Measurements from ENCODE around the gene SH3BGRL.
"Not testable (repeated sequence)": the region's sequence is repeated elsewhere in the genome, so short reads cannot be mapped to it uniquely, and the experiment has no call there.

The SH3BGRL gene

DNA sequence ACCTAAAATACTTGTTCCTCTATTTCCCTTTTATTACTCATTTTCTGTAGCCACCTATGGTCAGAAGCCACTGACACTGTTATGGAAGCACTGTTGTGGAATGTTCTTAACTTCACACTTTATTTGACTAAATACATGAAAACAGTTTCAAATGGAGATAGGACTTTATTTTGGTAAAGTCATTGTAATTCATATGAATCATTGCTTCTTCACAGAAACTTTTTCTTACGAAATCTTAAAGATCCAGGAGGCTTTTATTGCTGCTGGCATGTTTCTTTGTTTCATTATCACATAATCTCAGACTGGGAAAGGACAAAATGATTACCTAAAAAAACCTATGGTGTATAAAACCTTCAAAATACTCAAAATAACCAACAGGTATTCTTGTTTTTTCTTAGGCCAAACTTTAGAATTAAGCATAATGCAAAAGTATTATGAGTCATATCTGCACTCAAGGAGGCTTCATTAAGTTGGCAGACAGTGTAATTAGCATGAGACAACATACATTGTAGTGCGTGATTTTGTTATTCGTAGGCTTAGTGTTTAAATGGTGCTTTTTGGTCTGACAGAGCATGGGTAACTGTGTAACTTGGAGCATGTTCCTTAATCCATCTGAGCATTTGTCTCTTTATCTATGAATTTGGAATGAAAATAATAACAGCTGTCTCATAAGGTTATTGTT, 58.0 kb downstream of the SH3BGRL start:
- DNase-seq (ENCODE audit: low read depth) = no peak

DNA sequence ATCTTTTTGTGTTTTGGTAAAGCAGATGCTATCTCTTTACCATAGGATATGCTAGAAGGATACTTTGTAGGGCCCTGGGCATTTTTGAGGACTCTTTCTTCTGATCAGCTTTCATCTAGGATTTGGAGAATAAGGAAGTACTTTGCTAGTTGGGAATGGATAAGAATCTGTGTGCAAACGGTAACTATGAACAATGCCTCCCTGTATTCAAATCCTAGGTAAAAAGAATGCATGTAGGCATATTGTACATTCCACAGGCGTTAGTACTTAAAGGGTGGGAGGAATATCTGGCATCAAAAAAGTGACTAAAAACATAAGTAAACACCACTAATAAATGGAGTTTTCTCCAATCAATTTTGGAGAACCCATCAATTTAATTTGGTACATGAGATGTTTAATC, 59.7 kb downstream of the SH3BGRL start:
- no peak for DNase-seq (ENCODE audit: low read depth)

DNA sequence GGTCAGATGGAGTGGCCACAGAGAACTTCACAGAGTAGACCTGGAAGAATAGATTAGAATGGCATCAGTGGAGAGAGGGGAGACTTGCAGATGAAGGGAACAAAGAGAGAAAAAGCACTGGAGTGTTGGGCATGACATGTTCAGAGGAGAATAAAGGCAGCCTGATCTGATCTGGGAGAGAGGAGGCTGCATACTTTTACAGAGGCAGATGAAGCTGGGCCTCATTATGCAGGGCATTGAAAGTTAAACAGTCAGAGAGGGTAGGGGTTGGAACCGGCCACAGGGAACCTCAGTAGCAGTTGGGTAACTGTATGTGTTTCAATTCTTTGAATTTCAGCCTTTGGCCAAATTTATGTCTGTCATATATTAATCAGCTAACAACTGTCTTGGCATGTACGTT, 61.2 kb downstream of the SH3BGRL start:
- DNase-seq (ENCODE audit: low read depth) = no peak

GRCh38 chrX:81278616-81279015, 76.7 kb downstream of the SH3BGRL start:
- no peak for DNase-seq (ENCODE audit: low read depth)

- no peak for DNase-seq (ENCODE audit: low read depth)
These were observed 78.2 kb downstream of the SH3BGRL start for GRCh38 chrX:81280148-81280547.

GRCh38 chrX:81286075-81286474, 84.2 kb downstream of the SH3BGRL start:
- DNase-seq (ENCODE audit: low read depth) = no peak

DNA sequence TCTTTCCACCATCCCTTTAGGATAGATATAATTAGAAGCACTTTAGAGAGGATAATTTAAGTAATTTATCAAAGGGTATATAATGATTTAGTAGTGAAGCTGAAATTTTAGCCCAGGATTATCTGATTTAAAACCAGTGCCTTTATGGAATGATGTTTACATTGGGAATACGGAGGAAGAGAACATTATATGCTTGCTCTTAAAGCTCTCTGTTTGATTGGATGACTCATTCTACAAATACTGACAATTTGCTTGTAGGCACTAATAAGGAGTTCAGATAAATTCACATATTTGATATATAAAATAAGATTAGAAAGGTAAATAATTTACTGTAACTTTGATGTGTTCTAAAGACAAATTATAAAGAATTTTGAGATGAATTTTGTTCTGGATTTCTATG, 84.7 kb downstream of the SH3BGRL start:
- no peak for DNase-seq (ENCODE audit: low read depth)

- DNase-seq (ENCODE audit: low read depth) = no peak
These were observed 90.1 kb downstream of the SH3BGRL start for GRCh38 chrX:81291996-81292395.

GRCh38 chrX:81294101-81294500, 92.2 kb downstream of the SH3BGRL start:
- no peak for DNase-seq (ENCODE audit: low read depth)

- no peak for DNase-seq (ENCODE audit: low read depth)
These were observed 100.0 kb downstream of the SH3BGRL start for GRCh38 chrX:81301877-81302276.

GRCh38 chrX:81304563-81304962, 102.7 kb downstream of the SH3BGRL start:
- no peak for DNase-seq (ENCODE audit: low read depth)

DNA sequence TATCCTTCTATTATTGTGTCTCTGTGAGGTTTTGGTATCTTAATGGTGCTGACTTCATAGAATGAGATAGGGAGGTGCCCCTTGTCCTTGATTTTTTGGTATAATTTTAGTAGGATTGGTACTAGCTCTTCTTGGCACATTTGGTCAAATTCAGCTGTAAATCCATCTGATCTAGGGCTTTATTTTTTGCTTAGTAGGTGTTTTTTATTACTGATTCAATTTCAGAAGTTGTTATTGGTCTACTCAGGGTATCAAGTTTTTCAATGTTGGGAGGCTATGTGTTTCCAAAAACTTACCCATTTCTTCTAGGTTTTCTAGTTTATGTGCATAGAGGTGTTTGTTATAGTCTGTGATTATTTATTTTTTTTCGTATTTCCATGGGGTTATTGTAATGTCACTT, 103.3 kb downstream of the SH3BGRL start:
- no peak for DNase-seq (ENCODE audit: low read depth)

DNA sequence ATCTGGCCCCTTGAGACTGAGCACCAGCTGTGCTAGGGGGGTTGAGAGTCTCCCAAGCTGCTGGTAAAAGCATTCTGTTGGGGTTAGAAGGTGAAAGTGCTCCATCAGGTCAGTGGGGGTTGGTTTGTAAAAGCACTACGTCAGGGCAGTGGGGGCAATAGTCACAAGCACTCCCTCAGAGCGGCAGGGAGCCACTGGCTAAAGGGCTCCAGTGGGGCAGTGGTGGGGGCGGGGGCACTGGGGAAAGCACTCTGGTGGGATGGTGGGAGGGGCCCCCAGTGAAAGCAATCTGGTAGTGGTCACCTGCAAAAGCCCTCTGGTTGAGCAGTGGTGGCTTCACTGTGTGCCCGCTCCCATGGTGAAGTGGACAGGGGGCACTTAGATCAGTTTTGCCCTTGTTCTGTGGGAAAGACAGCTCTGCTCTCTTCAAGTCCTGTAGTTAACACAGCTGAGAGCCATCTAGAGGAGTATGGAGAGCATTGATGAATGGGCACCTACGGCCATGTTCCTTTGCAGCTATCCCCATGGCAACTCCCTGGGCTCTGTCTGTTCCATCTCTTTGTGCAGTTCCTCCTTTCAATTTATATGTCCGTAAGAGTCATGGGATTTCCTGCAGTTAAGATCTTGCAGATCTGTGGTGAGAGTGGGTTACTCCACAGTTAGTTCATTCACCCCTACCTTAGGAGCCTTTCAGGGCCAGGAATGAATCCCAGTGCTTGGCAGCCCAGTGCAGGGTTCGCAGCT, 106.4 kb downstream of the SH3BGRL start:
- no peak for DNase-seq (ENCODE audit: low read depth)

- no peak for DNase-seq (ENCODE audit: low read depth)
These were observed 114.3 kb downstream of the SH3BGRL start for GRCh38 chrX:81316163-81316562.

- not testable (repeated sequence) for DNase-seq (ENCODE audit: low read depth)
These were observed 129.8 kb downstream of the SH3BGRL start for GRCh38 chrX:81331653-81332052.

DNA sequence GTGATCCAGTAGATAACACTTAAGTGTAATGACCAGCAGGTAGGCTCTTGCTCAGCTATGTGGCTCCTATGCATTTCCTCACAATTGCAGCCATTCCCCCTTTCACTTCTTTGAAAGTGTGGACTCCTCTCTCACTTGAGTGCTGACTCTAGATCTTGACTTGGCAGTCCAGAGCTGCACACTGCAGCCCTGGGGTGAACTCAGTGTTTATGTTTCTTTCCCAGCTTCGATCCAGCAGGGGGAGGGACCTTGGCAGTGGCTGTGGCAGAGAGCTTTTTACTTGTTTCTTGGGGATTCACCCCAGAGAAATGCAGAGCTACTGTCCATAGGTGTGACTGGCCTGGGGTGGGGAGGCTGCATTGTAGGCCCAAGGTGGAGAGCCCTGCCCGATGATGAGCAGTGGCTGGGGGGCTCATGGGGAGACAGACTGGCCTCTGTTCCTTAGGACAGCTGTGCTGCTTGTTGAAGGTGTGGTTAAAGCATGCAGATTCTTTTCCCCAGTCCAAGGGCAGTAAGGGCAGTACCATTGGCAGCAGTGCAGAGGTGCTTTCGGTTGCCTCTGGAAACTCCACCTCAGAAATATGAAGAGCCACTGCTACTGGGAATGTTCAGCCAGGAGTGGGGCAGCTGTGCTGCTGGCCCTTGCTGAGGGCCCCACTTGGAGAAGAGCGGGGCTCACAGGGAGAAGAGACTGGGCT, 134.7 kb downstream of the SH3BGRL start:
- DNase-seq (ENCODE audit: low read depth) = no peak

GRCh38 chrX:81337805-81338204, 135.9 kb downstream of the SH3BGRL start:
- DNase-seq (ENCODE audit: low read depth) = no peak

DNA sequence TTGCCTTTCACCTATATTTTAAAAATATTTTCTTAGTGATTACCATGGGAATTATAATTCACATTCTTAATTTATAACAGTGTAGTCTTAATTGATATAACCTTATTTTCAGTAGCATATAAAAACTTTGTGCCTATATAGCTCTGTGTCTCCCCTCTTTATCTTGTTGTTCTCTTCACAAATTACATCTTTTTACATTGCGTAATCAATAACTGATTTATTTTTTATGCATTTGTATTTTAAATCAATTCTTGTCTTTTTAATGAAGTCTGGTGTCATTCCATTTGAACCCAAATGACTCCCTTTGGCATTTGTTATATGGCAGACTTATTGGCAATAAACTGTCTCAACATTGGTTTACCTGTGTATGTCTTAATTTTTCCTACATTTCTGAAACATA, 137.0 kb downstream of the SH3BGRL start:
- no peak for DNase-seq (ENCODE audit: low read depth)

- not testable (repeated sequence) for DNase-seq (ENCODE audit: low read depth)
These were observed 143.4 kb downstream of the SH3BGRL start for GRCh38 chrX:81345296-81345695.

Data from HS-27A (cell line).